Left hindlimb (tissue), 1 donor: ENCODE results near the gene CAMK2N1.

Experiments used
- DNase-seq: peaks from one replicate; pipeline ENCODE4 v3.0.0-alpha.2; 2018

The CAMK2N1 gene

DNA sequence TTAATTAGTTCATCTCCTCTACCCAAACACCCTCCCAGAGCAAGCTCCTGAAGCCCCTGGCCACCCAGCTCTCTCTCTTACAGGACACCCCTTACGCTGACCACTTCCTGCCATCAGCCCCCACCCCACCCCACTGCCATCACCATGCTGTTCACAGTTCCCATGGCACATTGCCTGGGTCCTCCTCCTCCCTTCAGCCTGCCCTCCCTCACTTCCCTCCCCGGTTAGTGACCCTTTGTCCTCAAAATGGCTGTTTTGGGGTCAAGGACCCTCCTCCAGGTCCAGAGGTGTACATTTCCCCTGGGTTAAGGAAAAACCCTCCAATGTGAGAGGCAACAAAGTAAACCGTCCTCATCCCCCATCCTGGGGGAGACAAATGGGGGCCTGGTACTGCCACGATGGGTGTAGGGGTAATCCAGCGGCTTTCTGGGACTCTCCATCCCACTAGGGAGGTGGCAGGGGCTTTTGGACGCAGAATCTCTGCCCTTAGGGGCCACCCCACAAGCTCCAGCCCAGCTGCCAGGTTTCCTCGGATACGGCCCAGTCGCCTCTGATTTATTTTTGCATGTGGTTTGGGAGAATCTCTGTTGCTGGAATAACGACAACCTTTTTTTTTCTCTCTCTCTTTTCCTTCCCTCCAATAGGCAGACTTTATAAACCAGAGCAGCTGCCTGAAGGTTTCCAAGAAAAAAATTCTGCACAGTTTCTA, 8.5 kb downstream of the CAMK2N1 start:
- no peak for DNase-seq

DNA sequence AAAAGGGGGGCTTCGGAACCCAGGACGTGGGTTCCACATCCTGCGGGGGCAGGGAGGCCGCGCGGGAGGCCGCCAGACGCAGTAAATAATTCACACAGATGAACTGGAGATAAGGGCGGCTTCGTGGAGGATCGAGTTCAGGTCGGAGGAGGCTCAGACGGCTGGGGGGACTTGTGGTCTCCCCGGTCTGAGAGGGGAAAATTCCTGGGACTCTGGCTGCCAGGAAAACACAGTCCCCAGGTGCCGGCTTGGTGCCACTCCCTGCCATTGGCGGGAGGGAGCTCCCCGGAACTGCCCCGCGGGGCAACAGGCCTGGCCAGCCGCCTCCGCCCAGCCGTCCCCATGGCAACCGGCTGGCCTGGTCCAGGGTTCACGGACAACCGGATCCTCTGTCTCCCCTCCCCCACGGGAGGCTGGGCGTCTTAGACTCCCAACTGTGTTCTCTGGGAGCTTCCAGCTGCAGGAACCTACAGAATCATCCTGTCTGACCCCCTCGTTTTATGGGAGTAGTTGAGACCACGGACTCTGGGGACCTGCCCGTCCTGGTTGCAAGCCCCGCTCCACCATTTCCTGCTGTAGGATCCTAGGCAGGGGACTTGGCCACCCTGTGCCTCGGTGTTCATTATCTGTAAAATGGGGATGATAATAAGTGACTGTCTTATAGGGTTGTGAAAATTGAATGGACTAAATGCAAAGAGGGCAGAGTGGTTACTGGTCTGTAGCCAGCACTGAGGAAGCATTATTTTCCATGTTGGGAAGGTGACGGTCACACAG, 9.6 kb downstream of the CAMK2N1 start:
- no peak for DNase-seq

DNA sequence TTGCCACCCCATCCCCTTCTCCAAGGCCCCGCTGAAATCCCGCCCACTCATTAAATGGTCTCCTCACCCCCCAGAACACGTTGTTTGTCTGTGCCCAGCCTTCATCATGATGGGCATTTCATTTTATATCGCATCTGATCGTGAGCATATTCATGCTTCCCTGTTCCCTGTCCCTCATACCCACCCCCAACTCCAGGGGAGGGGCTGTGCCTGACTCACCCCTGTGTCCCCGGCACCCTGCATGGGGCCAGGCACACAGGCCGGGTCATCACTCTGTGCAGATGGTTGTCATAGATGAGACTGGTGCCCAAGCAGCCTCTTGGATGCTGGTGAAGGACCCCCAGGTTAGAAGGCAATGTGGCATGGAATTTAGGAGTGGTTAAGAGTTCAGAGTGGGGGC, 11.0 kb downstream of the CAMK2N1 start:
- DNase-seq: no peak

DNA sequence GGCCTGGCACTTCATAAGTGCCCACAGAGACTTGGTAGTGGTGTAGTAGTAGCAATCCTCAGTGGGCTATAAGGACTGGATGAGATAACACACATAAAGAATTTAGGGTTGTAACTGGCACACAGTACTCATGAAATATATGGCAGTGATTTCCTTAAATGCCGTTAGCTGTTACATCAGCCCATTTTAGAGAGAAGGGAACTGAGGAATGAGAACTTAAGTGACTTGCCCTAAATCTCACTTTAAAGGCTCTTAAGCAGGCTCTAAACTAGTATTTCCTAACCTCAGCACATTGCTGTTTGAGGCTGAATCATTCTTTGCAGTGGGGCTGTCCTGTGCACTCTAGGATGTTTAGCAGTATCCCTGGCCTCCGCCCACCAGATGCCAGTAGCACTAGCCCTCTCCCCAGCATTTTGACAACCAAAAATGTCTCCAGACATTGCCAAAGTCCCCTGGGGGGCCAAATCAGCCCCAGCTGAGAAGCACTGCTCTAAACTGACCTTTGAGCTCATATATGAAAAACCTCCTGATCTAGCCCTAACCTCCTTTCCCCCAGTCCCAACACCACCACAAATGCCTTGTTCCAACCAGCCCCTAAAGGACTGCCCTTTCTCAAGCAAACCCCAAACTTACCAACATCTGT, 11.6 kb downstream of the CAMK2N1 start:
- DNase-seq: no peak

DNA sequence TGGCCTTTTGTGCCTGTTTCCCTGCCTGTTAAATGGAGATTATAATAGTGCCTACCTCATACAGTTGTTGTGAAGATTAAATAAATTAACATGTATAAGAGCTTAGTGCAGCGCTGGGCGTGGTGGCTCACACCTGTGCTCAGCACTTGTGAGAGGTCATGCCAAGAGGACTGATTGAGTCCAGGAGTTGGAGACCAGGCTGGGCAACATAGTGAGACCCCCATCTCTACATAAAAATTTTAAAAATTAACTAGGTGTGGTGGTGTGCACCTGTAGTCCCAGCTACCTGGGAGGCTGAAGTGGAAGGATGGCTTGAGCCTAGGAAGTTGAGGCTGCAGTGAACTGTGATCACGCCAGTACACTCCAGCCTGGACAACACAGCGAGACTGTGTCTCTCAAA, 12.1 kb downstream of the CAMK2N1 start:
- DNase-seq: no peak

DNA sequence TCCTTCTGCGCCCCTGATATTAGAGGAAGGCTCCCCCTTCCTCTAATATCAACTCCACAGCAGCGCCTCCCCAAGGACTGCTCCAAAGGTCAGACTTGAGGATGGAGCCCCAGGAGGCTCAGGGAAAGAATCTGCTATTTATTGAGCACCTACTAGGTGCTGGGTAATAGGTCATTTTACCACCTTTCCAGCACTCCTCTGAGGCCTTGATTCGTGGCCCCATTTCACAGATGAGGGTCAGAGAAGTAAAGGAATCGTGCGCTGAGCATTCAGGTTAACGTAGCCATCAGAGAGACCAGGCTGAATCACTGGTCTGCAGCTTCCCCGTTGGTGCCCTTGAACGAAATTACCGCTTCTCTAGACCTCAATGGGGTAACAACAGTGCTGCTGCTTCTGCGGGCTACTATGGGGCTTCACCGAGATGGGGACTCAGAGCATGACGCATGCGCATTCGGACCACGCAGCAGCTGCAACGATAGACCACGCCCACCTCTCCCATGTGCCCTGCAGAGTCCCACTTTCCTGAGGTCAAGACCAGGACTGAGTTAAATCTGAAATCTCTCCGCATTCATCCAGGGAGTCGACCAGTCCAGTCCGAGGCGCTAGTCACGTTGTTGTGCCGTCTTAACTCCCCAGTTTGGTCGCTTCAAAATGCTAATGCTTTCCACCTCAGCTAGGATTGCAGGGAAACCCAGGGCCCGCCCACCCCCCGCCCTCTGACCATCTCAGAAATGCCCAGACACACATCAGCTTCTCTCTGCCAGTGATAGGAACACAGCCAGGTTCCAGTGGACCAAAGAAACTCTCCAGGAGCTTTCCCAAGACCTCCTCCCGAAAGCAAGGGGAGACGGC, 12.9 kb downstream of the CAMK2N1 start:
- DNase-seq: no peak

DNA sequence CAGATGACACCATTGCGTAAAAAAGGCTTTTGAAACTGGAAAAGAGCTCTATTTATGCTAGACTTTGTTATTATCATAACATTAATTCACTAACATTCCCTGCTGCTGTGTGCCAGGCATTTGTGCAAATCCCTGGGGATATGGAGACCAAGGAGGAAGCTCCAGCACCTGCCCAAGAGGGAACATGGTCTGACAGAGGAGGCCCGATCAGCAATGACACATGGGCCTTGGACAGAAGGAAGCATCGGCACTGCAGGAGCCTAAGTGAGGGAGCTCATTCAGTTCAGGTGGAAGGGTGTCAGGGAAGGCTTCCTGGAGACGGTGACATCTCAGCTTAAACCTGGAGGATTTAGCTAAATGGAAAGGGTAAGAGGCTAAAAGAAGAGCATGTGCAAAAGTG, 13.9 kb downstream of the CAMK2N1 start:
- no peak for DNase-seq

DNA sequence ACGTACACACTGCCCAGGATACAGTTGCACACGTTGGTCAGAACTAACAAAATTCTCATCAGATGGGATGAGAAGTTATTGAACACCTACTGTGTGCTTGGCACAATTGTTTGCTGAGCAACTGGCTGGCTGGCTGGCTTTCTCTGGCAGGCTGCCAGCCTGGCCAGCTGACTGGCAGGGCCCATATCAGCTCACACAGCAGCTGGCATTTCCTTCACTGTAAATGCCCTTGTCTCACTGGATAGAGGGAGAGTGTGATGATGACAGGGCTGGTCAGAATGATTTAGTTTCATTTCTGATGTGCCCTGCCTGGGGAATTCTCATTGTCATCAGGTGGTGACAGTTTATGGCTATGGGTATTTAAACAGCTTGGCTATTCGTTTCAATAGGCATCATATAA, 15.8 kb downstream of the CAMK2N1 start:
- DNase-seq: no peak

DNA sequence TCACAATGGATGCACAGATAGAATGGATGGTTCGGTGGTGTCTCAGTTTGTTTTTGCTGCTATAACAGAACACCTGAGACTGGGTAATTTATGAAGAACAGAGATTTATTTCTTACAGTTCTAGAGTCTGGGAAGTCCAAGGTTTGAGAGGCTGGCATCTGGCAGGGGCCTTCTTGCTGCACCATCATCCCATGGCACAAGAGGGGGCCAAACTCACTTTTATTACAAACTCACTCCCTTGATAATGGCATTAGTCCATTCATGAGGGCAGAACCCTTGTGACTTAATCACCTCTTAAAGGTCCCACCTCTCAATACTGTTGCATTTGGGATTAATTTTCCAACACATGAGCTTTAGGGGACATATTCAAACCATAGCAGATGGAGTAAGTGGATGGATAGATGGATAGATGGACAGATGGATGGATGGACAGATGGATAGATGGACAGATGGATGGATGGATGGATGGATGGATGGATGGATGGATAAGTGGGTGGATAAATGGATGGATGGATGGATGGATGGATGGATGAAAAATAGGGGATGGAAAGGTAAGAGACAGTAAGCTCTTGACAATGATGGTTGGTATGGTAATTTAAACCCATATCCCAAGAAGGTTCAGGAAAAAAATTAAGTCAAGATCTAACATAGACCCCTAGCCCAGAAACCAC, 16.5 kb downstream of the CAMK2N1 start:
- no peak for DNase-seq

DNA sequence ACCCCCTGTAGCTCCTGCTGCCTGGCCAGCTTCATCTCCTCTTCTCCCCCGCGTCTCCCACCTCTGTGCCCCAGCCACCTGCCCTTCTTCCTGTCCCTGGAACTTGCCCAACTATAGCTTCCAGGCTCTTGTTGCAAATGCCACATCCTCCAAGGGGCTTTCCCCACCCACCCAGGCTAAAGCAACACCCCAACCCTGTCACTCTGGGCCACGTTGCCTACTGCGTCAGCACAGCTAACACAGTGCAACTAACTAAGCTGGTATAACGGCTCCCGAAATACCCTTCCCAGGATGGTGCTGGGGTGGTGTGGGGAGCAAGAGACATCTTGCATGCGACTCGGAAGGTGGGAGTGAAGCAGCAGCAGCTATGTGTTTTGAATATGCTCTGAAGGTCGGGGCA, 19.7 kb downstream of the CAMK2N1 start:
- no peak for DNase-seq

DNA sequence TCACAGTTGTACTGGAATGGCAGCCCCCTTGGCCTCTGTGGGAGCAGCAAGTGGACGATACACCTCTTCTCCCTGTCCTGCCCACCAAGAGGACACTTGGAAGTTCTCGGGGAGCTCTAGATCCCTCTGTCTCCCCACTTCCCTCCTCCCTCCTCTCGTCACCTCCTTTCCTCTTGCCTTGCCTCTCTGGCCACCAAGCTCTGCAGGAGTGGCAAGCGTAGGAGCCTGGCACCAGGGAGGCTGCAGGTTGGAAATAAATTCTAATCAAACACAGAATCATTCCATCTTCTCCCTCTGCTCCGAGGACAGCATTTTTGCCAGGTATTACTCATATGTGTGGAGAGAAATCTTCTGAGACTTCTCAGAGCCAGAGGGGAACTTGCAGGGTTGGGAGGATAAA, 20.8 kb downstream of the CAMK2N1 start:
- DNase-seq: no peak

DNA sequence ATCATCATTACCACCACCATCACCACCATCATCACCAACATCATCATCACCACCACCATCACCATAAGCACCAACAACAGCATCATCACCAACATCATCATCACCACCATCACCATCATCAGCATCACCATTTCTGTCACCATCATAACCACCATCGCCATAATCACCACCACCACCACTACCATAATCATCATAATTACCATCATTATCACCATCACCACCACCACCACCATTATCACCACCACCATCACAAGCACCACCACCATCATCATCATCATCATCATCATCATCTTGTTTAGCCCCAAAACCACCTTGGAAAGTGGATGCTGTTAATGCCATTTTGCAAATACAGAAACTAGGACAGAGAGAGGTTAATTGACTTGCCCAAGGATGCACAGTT, 22.5 kb downstream of the CAMK2N1 start:
- DNase-seq: no peak

DNA sequence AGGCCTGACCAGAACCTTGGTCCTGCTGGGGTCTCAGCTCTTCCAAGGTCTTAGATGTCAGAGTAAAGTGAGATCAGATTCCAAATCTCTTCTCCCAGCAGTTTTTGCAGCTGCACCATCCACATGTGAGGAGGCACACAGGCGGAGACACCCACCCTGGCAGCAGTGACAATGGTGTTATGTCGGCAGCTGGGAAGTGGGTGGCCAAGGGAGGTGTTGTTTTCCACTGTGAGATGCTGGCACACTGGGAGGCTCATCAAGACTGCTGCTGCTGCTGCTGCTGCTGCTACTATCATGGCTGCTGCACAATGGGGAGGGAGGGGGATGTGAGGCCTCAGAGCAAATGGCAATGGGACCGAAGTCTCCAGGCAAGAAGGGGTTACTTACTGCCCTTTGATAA, 23.6 kb downstream of the CAMK2N1 start:
- DNase-seq: no peak

DNA sequence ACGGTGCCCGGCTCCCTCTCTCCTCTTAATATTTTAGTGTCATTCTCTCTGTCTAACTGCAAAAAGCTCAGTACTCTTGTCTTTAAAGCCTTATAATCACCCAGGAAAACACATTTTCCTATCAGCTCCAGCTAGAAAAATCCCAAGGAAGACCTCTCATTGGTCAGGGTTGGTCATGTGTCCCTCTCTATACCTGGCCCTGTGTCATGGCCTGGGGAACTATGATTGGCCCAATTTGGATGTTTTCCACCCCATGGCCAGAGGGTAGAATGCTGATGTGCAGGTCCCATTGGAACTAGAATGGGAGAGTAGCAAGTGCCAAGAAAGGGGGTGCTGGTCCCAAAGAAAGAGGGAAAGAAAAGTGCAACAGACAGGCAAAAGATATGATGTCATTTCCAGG, 27.3 kb downstream of the CAMK2N1 start:
- no peak for DNase-seq

DNA sequence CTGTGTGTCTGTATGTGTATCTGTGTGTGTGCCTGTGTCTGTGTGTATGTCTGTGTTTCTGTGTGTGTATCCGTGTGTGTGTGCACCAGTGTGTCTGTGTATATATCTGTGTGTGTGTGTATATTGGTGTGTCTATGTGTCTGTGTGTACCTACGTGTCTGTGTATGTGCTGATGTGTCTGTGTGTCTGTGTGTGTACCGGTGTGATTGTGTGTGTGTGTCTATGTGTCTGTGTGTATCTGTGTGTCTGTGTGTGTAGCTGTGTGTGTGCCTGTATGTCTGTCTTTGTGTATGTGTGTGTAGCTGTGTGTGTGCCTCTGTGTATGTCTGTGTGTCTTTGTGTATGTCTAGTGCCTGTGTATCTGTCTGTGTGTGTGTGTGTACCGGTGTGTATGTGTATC, 32.0 kb downstream of the CAMK2N1 start:
- DNase-seq: no peak

DNA sequence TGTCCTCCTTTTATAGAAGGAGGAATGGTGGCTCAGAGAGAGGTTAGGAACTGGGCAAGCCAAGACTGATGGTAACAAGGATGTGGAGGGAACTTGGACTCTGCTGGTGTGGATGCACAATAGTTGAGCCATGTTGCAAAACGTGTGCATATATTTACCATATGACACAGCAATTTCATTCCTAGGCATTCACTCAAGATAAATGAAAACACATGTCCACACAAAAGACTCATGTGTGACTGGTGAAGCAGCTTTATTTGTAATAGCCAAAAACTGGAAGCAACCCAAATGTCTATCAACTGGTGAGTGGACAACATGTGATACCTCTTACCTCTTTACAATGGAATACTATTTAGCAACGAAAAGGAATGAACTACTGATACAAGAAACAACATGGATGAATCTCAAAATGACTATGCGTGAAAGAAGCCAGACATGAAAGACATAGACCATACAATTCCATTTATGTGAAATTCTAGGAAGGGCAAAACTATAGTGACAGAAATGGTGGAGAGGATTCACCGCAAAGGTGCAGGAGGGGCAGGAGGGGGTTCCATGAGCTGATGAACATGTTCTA, 36.2 kb downstream of the CAMK2N1 start:
- DNase-seq: no peak

DNA sequence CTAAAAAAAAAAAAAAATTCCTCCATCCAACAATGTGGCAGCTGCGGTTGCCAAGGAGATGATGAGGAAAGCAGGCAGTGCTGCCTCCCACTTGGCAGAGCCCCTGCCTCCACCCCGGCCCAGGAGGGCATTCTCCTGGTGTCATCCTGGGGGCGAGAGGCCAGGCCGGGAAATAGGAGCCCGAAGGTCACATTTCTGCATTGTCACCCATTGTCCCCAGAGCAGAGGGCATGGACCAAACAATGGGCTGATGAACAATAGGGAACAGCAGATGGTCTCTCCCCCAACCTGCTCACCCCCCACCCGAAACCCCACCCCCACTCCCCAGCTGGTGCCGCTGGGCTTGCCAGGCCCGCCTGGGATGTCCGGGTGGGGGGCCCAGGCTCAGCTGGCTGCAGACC, 37.3 kb downstream of the CAMK2N1 start:
- DNase-seq: no peak

DNA sequence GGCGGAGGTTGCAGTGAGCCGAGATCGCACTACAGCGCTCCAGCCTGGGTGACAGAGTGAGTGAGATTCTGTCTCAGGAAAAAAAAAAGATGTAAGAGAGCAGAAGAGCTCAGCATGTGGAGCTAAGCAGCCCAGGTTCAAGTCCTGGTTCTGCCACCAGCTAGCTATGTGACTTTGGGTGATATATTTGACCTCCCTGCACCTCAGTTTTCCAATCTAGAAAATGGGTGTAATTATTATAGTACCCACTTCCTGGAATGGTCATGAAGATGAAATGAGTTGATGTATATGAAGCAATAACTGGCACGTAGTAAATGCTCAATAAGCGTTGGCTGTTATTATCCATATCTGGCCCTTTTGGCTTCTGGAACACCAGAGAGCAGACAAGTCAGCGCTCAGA, 38.2 kb downstream of the CAMK2N1 start:
- DNase-seq: no peak

DNA sequence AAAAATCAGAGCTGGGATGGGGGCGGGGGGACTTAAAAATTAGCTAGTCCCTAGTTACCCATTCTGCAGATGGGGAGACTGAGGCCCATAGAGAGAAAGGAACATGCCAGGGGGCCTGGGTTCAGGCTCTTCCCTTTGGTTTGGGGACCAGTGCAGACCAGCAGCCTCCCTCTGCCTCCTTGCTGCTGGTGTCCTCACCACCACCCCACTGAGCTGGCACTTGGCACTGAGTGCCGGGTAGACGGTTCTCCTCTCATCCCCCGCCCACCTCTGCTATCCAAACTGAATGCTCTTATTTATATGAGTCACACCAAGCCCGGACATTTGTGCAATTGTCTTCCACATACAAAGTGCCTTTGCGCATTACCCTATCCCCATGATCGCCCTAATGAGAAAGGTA, 39.2 kb downstream of the CAMK2N1 start:
- DNase-seq: no peak

DNA sequence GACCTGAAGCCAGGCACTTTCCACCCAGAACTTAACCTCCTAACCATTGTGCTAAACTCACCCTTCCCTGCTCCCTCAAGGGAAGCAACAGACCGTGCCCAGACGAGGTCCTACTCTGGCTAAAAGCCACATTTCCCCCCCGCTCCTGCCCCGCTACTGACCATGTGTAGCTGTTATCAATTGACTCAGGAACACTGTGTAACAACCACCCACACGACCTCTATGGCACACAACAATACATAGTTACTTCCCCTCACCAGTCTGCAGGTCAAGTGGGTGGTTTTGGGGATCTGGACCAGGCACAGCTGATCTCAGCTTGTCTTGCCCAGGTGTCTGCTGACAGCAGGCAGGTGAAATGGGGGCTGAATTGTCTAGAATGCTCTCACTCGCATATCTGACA, 40.1 kb downstream of the CAMK2N1 start:
- DNase-seq: no peak

DNA sequence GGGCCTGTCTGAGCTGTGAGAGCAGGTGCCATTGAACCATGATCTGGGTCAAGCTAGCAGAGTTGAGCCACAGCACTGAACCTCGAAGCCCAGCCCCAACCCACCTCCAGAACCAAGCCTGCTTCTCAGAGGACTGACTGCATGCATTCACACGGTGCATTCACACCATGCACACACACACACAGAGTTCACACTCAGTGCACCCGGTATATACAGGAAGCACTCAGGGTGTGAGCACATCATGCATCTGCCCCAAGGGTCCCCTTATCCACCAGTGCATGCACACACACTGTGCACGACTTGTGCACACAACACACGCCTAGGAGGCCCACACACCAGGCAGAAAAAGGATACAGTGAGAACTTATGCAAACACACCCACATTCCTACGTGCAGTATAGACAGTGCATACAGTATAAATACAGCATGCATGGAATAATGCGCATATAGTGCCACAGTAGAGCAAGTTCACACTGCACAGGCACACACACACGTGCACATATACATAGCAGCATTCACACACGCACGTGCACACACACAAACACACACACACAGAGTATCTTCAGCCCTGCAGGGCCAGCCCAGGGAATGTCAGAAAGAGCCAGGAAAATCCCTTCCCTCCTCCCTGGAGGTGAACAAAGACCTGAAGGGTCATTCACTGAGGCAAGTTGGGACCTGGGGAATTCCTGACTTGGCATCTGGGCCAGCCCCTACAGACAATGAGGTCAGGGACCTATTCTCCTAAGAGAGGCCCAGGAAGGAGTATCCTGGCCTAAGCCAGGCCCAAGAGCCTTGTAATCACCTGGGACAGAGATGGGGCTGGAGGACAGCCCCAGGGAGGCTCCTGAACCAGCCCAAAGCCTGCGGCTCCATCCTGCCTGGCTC, 42.1 kb downstream of the CAMK2N1 start:
- DNase-seq: no peak
